K562 (cell line): ENCODE data around the gene FBXW2. TPM values are rescaled to one million over a fixed set of nuclear protein-coding genes. Genes with fewer than 3 reads are reported as not detected.
A peak's percentile ranks its signal among the peaks of the same experiment; 100 is the strongest.

Experiments used
- ASH1L ChIP-seq: fragments of 450-650 bp; IDR thresholded peaks from 2 replicates; pipeline ENCODE4 v1.6.1; 2018; ENCODE audit warnings: borderline replicate concordance, mild to moderate bottlenecking, low read depth; ENCODE audit not compliant: partially characterized antibody
- CREB3L1 ChIP-seq: fragments of 450-650 bp; IDR thresholded peaks from 2 replicates; pipeline ENCODE4 v1.6.1; 2014; ENCODE audit warnings: low read depth, mild to moderate bottlenecking, moderate library complexity, borderline replicate concordance
- RUNX1 ChIP-seq: sonication (generic); IDR thresholded peaks from 2 replicates; pipeline ENCODE4 v1.6.1; 2016; ENCODE audit warnings: antibody characterized with exemption, low read depth
- SUPT5H ChIP-seq: fragments of 450-650 bp; IDR thresholded peaks from 2 replicates; pipeline ENCODE4 v1.6.1; 2016
- ZBTB43 ChIP-seq: sonication (generic); formaldehyde crosslinking; IDR thresholded peaks from 2 replicates; pipeline ENCODE4 v1.8.0; 2023; ENCODE audit warnings: mild to moderate bottlenecking, missing genetic modification reagents
- polyA plus RNA-seq, 8 experiments: library from polyadenylated mRNA; depleted of rRNA in 4 of 8; stranded (reverse) in 5 of 8; unstranded in 3 of 8; fragments of >200 nt; fragmentation: Nextera tagmentation in 2 of 8; fragmentation: Illumina TruSeq in 1 of 8; extraction: Ambion mirVana in 2 of 8; extraction: Trizol in 1 of 8; gene quantifications; 2 replicates each; pipeline versions ENCODE4 v1.2.1 to v1.2.3, GENCODE V29; 2011 to 2014; ENCODE audit warnings: inconsistent platforms in 1 of 8, missing spikeins in 1 of 8
- total RNA-seq, 7 experiments: library from RNA; depleted of rRNA in 6 of 7; stranded (reverse); fragments of >200 nt in 6 of 7; fragmentation: Illumina TruSeq in 2 of 7; extraction: Trizol in 2 of 7; gene quantifications; 2 replicates each; pipeline versions ENCODE4 v1.2.1 to v1.2.3, GENCODE V29; 2011 to 2021; ENCODE audit warnings: low replicate concordance in 1 of 7
- TF ChIP-seq, protein P1 (sequence below): fragments of 250-450 bp; sonication (Bioruptor Pico); IDR thresholded peaks from 2 replicates; pipeline ENCODE4 v1.5.0; 2021; ENCODE audit warnings: mild to moderate bottlenecking, borderline replicate concordance
- TF ChIP-seq, protein P2 (sequence below): fragments of 450-650 bp; IDR thresholded peaks from 2 replicates; pipeline ENCODE4 v1.6.1; 2018; ENCODE audit warnings: mild to moderate bottlenecking, low read depth; ENCODE audit not compliant: partially characterized antibody

Gene FBXW2
- total and polyA plus RNA-seq, 9 of the 15 experiments (the other 6 are each of a cell fraction or from before 2014, with no cell fraction given) = 2.5 to 57.8 (median 28.1) TPM

DNA sequence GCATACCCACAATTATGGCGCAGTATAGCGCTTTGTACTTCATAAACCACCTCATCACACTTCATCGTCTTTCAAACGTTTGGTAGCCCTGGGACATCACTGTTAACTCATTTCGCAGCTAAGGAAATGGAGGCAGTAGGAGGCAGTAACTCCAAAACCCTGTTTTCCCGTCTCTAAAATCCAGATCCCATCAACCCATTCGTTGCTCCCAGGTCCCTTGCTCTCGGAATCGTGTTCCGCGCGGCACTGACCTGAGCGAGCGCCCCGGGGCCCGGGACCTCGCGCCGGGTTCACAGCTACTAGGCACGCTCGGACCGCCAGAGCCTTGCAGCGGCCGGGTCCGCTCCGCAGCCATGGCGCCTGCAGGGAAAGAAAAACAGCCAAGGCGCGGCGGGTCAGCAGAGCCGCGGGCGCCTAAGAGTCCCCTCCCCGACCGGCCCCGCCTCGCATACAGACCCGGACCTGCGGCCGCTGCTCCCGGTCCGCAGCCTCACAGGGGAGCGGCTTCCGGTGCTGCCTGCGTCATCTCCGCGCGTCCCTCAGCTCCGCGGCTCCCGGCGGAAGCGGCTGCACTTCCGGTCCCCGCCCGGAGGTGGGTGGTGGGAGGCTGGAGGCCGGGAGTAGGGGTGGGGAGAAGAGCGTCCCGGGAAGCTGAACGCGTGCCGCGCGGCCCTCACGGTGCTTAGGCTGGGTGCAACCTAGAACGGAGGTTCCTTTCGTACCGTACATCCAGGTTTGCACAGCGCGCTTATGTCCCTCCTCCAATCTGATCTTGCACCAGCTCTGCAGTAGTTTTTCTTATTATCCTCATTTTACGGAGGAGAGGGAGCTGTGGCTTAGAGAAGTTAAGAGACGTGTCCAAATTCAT, at the start of gene FBXW2 (continued):
- TF ChIP-seq ASH1L (peak; percentile 43), ZBTB43 (no peak), RUNX1 (no peak), CREB3L1 (peak; percentile 86; the same call in 1 of the 2 replicates), SUPT5H (peak; percentile 99)
- TF ChIP-seq, protein P1, sequence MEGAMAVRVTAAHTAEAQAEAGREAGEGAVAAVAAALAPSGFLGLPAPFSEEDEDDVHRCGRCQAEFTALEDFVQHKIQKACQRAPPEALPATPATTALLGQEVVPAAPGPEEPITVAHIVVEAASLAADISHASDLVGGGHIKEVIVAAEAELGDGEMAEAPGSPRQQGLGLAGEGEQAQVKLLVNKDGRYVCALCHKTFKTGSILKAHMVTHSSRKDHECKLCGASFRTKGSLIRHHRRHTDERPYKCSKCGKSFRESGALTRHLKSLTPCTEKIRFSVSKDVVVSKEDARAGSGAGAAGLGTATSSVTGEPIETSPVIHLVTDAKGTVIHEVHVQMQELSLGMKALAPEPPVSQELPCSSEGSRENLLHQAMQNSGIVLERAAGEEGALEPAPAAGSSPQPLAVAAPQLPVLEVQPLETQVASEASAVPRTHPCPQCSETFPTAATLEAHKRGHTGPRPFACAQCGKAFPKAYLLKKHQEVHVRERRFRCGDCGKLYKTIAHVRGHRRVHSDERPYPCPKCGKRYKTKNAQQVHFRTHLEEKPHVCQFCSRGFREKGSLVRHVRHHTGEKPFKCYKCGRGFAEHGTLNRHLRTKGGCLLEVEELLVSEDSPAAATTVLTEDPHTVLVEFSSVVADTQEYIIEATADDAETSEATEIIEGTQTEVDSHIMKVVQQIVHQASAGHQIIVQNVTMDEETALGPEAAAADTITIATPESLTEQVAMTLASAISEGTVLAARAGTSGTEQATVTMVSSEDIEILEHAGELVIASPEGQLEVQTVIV = no peak
- TF ChIP-seq, protein P2, sequence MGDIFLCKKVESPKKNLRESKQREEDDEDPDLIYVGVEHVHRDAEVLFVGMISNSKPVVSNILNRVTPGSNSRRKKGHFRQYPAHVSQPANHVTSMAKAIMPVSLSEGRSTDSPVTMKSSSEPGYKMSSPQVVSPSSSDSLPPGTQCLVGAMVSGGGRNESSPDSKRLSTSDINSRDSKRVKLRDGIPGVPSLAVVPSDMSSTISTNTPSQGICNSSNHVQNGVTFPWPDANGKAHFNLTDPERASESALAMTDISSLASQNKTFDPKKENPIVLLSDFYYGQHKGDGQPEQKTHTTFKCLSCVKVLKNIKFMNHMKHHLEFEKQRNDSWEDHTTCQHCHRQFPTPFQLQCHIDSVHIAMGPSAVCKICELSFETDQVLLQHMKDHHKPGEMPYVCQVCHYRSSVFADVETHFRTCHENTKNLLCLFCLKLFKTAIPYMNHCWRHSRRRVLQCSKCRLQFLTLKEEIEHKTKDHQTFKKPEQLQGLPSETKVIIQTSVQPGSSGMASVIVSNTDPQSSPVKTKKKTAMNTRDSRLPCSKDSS = no peak
